Astrocyte (in vitro differentiated cells and primary cell): ENCODE measurements around the gene DNAH5.

Experiments
- CTCF ChIP-seq: IDR thresholded peaks from 2 replicates; pipeline ENCODE4 v1.5.1; 2011; ENCODE audit warnings: low read depth, mild to moderate bottlenecking, inconsistent platforms, low read length, moderate library complexity; ENCODE audit not compliant: insufficient read depth
- EZH2 ChIP-seq: IDR thresholded peaks from 2 replicates; pipeline ENCODE4 v1.6.1; 2012; ENCODE audit warnings: mild to moderate bottlenecking, low read length, inconsistent platforms; ENCODE audit not compliant: insufficient read depth

GRCh38 chr5:13659391-13659790 is 285.1 kb downstream of the DNAH5 start:
- no peak for TF ChIP-seq CTCF
- TF ChIP-seq EZH2, result no peak
